Nephron progenitor cell (in vitro differentiated cells): Measurements from ENCODE around the gene CFAP58.

ENCODE experiments used
- DNase-seq: peaks from one replicate; pipeline ENCODE4 v3.0.0; 2021
- H3K27ac Mint-ChIP-seq: 2 replicates; pipeline ENCODE4 v1.8.0; 2021; ENCODE audit warnings: mild to moderate bottlenecking, moderate library complexity, mixed read lengths
- H3K27me3 Mint-ChIP-seq: 2 replicates; pipeline ENCODE4 v1.8.0; 2021; ENCODE audit warnings: mild to moderate bottlenecking, low read depth, mixed read lengths; ENCODE audit not compliant: poor library complexity
- H3K36me3 Mint-ChIP-seq: 2 replicates; pipeline ENCODE4 v1.8.0; 2021; ENCODE audit warnings: low read depth, mixed read lengths
- H3K4me1 Mint-ChIP-seq: 2 replicates; pipeline ENCODE4 v1.8.0; 2021; ENCODE audit warnings: mixed read lengths
- H3K4me3 Mint-ChIP-seq: 2 replicates; pipeline ENCODE4 v1.8.0; 2021; ENCODE audit warnings: mild to moderate bottlenecking, moderate library complexity, mixed read lengths
- H3K9me3 Mint-ChIP-seq: 2 replicates; pipeline ENCODE4 v1.8.0; 2021; ENCODE audit warnings: mild to moderate bottlenecking, moderate library complexity, mixed read lengths
- TF ChIP-seq, protein P1 (sequence below): fragments of 200-600 bp; sonication (generic); IDR thresholded peaks from 2 replicates; pipeline ENCODE4 v1.5.0; 2021; ENCODE audit warnings: antibody characterized with exemption

Gene CFAP58

DNA sequence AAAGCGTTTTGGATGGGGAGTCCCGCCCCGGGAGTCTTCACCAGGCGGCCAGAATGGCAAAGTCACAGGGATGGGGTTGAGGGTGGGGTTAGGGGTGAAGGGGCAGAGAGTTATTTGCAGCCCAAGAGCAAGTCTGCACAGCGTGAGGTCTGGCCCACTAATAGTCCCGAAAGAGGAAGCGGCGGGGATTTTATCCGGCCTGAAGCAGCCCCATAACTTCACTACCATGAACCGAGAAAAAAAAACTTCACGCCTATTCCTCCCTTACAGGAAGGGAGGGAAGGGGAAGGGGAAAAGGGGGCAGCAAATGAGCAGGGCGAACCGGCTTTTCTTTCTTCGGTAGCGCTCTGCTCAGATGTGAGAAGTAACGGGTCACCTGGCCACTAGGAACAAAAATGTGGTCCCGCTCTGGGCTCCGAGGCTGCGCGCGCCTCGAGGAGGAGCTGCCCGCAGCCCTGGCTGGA, 16.1 kb upstream of the CFAP58 start:
- peak overlapping the region; percentile 99 for H3K4me3 Mint-ChIP-seq
- H3K36me3 Mint-ChIP-seq = no peaks in the 10 kb centered on the region
- H3K9me3 Mint-ChIP-seq = no peaks in the 10 kb centered on the region
- H3K27me3 Mint-ChIP-seq = peaks cover 8% of the 10 kb centered on the region
- H3K4me1 Mint-ChIP-seq = peaks cover 74% of the 10 kb centered on the region
- no peak for DNase-seq
- peak overlapping the region; percentile 45 for H3K27ac Mint-ChIP-seq
- TF ChIP-seq, protein P1, sequence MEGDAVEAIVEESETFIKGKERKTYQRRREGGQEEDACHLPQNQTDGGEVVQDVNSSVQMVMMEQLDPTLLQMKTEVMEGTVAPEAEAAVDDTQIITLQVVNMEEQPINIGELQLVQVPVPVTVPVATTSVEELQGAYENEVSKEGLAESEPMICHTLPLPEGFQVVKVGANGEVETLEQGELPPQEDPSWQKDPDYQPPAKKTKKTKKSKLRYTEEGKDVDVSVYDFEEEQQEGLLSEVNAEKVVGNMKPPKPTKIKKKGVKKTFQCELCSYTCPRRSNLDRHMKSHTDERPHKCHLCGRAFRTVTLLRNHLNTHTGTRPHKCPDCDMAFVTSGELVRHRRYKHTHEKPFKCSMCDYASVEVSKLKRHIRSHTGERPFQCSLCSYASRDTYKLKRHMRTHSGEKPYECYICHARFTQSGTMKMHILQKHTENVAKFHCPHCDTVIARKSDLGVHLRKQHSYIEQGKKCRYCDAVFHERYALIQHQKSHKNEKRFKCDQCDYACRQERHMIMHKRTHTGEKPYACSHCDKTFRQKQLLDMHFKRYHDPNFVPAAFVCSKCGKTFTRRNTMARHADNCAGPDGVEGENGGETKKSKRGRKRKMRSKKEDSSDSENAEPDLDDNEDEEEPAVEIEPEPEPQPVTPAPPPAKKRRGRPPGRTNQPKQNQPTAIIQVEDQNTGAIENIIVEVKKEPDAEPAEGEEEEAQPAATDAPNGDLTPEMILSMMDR = no peak

DNA sequence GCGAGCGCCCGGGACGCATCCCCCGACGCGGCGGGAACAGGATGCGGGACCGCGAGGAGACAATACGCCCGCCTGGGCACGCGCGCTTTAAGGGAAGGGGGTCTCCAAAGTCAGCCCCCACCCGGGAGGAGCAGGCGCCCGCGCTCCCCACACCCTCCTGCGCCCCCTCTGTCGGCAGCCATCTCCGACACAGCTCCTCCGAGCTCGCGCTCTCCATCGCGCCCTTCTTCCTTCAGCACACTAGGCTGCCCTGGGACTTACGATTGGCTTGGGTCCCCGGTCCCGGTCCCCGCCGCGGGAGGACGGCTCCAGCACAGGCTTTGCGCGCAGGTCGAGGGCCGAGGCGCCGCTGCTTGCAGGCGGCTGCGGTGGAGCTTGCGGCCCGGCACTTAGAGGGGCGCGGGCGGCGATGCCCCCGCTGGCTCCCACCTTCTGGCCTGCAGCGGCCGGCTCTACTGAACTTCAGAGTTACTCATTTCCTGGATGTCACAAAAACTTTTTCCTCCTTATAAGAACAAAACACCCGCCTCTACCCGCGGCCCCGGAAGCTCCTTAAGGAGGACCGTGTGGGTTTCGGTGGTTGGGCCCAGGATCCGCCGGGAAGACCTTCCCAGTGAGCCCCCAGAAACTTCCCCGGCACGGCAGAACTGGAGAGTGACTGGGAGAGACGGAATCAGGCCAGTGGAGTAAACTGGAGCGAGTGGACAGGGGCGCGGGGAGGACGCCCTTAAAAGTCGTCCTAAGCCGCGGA, 15.5 kb upstream of the CFAP58 start, which contains the start of gene ITPRIP:
Gene ITPRIP, minus strand, starts transcription at position 481 of the 751 bp plus-strand sequence. CDS start 22,414 bp downstream, outside the sequence.
- H3K4me3 Mint-ChIP-seq = peak within 1 kb of the TSS; percentile 99
- peaks cover 74% of the 10 kb centered on the region for H3K4me1 Mint-ChIP-seq
- DNase-seq = peak; percentile 75
- TF ChIP-seq, protein P1 = peak; percentile 18
- peak within 1 kb of the TSS; percentile 100 for H3K27ac Mint-ChIP-seq
- peaks cover 7% of the 10 kb centered on the region for H3K27me3 Mint-ChIP-seq
- no peaks in the 10 kb centered on the region for H3K36me3 Mint-ChIP-seq
- H3K9me3 Mint-ChIP-seq = no peaks in the 10 kb centered on the region

DNA sequence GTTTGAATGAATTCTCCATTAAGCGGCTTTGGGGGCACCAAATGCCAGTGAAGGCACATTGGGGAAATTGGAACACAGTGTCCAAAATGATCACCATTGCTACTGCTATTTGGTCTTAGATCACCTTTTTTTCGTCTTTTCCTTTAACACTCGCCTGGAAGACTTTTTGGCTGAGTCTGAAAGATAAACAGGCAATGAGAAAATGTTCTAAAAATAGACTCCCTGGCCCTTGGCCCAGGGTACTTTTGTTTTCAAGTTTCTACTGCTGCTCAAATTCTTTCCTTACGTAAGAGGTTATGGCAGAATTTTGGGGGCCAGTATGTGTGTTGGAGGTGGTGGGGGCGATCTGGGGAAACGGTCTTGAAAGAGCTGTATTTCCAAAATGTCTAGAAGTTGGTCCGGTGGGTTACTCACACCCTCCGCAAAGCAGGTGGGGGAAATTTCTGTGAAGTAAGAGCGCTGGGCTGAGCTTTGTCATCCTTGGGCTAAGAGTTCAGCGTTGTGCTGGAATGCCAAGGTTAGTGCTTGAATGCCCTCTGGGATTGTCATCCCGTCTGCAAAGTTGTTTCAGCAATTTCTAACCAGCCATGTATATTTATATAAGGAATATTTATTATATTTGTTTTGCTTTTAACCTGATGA, 14.0 kb upstream of the CFAP58 start:
- no peak for DNase-seq
- TF ChIP-seq, protein P1 = no peak
- H3K36me3 Mint-ChIP-seq = no peaks in the 10 kb centered on the region
- no peaks in the 10 kb centered on the region for H3K9me3 Mint-ChIP-seq
- H3K4me1 Mint-ChIP-seq = peaks cover 66% of the 10 kb centered on the region
- peaks cover 5% of the 10 kb centered on the region for H3K27me3 Mint-ChIP-seq
- peak overlapping the region; percentile 99 for H3K4me3 Mint-ChIP-seq
- H3K27ac Mint-ChIP-seq = no peak overlapping the region

DNA sequence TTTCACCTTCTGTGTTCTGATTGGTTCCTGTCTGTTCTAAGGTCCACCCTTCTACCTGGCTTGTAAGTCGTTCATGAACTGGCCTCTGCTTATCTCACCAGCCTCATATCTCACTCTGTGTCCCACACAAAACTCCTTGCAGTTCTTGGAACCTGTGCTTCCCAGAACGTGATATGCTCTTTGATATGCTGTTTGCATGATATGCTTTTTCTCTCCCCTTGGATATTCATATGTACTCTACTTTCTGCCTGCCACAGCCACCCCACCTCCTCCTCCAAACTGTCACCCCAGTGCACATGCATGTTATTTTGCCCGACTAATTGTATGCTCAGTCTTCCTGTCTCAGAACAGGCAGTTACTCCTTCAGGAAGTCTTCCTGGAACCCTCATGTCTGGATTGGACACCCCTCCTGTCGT, 13.5 kb upstream of the CFAP58 start:
- Mint-ChIP-seq H3K9me3 (no peaks in the 10 kb centered on the region), H3K36me3 (no peaks in the 10 kb centered on the region), H3K27ac (no peak overlapping the region), H3K4me3 (peak overlapping the region; percentile 67), H3K4me1 (peaks cover 61% of the 10 kb centered on the region), H3K27me3 (peaks cover 5% of the 10 kb centered on the region)
- TF ChIP-seq, protein P1 = no peak
- DNase-seq = no peak

DNA sequence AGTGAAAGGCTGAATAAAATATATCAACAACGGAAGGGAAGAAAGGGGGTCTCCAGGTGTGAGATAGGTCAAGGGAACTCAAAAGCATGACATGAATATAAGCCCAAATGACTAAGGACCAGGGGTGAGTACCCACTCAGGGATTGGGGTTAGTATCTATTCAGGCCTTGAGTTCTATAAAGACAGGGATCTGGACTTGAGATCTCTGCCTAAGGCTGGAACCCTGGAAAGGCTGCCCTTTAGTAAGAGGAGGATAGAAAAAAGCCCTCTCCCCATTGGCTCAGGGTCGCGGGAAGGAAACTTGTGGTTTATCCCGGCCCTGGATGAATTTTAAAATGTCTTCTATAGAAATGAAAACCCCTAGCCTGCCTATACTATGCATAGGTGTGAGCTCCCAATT, 13.0 kb upstream of the CFAP58 start:
- peaks cover 56% of the 10 kb centered on the region for H3K4me1 Mint-ChIP-seq
- H3K27ac Mint-ChIP-seq = no peak overlapping the region
- DNase-seq = no peak
- TF ChIP-seq, protein P1 = no peak
- H3K4me3 Mint-ChIP-seq = no peak overlapping the region
- no peaks in the 10 kb centered on the region for H3K9me3 Mint-ChIP-seq
- H3K27me3 Mint-ChIP-seq = peaks cover 5% of the 10 kb centered on the region
- no peaks in the 10 kb centered on the region for H3K36me3 Mint-ChIP-seq
